B cell (primary cell): ENCODE results near the gene LANCL2. TPM values are rescaled to one million over a fixed set of nuclear protein-coding genes. Genes with fewer than 3 reads are reported as not detected.

Experiments
- ATAC-seq: fragments of 200-7000 bp; cut with Tn5 transposase; one replicate; pipeline ENCODE4 v1.10.0; 2021; ENCODE audit warnings: low read depth, mild to moderate bottlenecking, moderate number of reproducible peaks, moderate library complexity
- CTCF ChIA-PET: fragments of 350-600 bp; sonication (Branson Sonifier 250); formaldehyde crosslinking; loops from one replicate; lab custom pipeline; 2021; ENCODE audit warnings: antibody characterized with exemption, inconsistent platforms; lab: Charles Lee
- POLR2A ChIA-PET: fragments of 350-600 bp; sonication (Branson Sonifier 250); formaldehyde crosslinking; loops from one replicate; lab custom pipeline; 2021; ENCODE audit warnings: antibody characterized with exemption; lab: Charles Lee
- DNase-seq: peaks from one replicate; pipeline ENCODE4 v3.0.0; 2013
- H2AFZ ChIP-seq: 2 replicates; pipeline ENCODE4 v1.6.1; 2012; ENCODE audit warnings: mild to moderate bottlenecking, low read depth, low read length; ENCODE audit not compliant: insufficient read depth, poor library complexity, severe bottlenecking
- H3K27ac ChIP-seq, 2 donors: 1 replicate in 1 of 2; 2 replicates in 1 of 2; pipeline ENCODE4 v1.5.1; 2012 to 2013; ENCODE audit warnings: low read length in 2 of 2, mild to moderate bottlenecking in 2 of 2, moderate library complexity in 1 of 2
- H3K27me3 ChIP-seq, 4 experiments: fragments of 200-600 bp in 1 of 4; sonication (generic) in 1 of 4; replicated peaks in 1 of 4; 1 replicate in 2 of 4; 2 replicates in 2 of 4; pipeline versions ENCODE4 v1.6.1 to v1.7.0; 2013 to 2016; ENCODE audit warnings: low read length in 3 of 4, mild to moderate bottlenecking in 2 of 4, mixed read lengths in 1 of 4, moderate library complexity in 1 of 4; ENCODE audit not compliant: insufficient read depth in 4 of 4, control insufficient read depth in 3 of 4; ENCODE audit errors: control extremely low read depth in 1 of 4
- H3K36me3 ChIP-seq, 2 experiments: replicated peaks in 1 of 2; 1 replicate in 1 of 2; 2 replicates in 1 of 2; pipeline versions ENCODE4 v1.6.1 to v1.7.1; 2013; ENCODE audit warnings: low read length in 1 of 2; ENCODE audit not compliant: insufficient read depth in 2 of 2, control insufficient read depth in 1 of 2; ENCODE audit errors: control extremely low read depth in 1 of 2, extremely low read depth in 1 of 2
- H3K4me1 ChIP-seq, 2 donors: fragments of 200-600 bp in 1 of 2; sonication (generic) in 1 of 2; 1 replicate in 1 of 2; 2 replicates in 1 of 2; pipeline versions ENCODE4 v1.5.1 to v1.6.1; 2013 to 2017; ENCODE audit warnings: low read length in 2 of 2; ENCODE audit not compliant: control insufficient read depth in 2 of 2, insufficient read depth in 2 of 2
- H3K4me2 ChIP-seq: replicated peaks from 2 replicates; pipeline ENCODE3; 2012; ENCODE audit warnings: mild to moderate bottlenecking, low read depth, low read length; ENCODE audit not compliant: poor library complexity, severe bottlenecking
- H3K4me3 ChIP-seq, 5 experiments: fragments of 200-600 bp in 1 of 5; sonication (generic) in 1 of 5; 1 replicate in 3 of 5; 2 replicates in 2 of 5; pipeline versions ENCODE4 v1.5.1 to v1.7.0; 2011 to 2016; ENCODE audit warnings: low read length in 4 of 5, mild to moderate bottlenecking in 4 of 5, low read depth in 2 of 5, control low read depth in 1 of 5, moderate library complexity in 1 of 5; ENCODE audit not compliant: insufficient read depth in 1 of 5; ENCODE audit errors: control extremely low read depth in 1 of 5, extremely low read depth in 1 of 5
- H3K79me2 ChIP-seq: fragments of 200-600 bp; sonication (generic); one replicate; pipeline ENCODE4 v1.6.0; 2016; ENCODE audit warnings: low read length; ENCODE audit not compliant: control insufficient read depth, insufficient read depth
- H3K9ac ChIP-seq: fragments of 200-600 bp; sonication (generic); 2 replicates; pipeline ENCODE4 v1.6.1; 2017; ENCODE audit warnings: mild to moderate bottlenecking, low read length, moderate library complexity
- H3K9me3 ChIP-seq, 3 donors: one replicate each; pipeline versions ENCODE4 v1.6.1 to v1.7.1; 2013; ENCODE audit warnings: low read length in 2 of 3; ENCODE audit not compliant: control insufficient read depth in 2 of 3, insufficient read depth in 1 of 3; ENCODE audit errors: control extremely low read depth in 1 of 3
- H4K20me1 ChIP-seq: 2 replicates; pipeline ENCODE4 v1.6.0; 2012; ENCODE audit warnings: mild to moderate bottlenecking, low read length; ENCODE audit not compliant: insufficient read depth, control insufficient read depth, poor library complexity, severe bottlenecking
- H3K27ac Mint-ChIP-seq: one replicate; pipeline ENCODE4 v1.8.0; 2021; ENCODE audit warnings: mixed read lengths
- H3K27me3 Mint-ChIP-seq: one replicate; pipeline ENCODE4 v1.8.0; 2021; ENCODE audit warnings: mixed read lengths
- H3K4me1 Mint-ChIP-seq: one replicate; pipeline ENCODE4 v1.8.0; 2021; ENCODE audit warnings: mixed read lengths
- H3K4me3 Mint-ChIP-seq: one replicate; pipeline ENCODE4 v1.8.0; 2021; ENCODE audit warnings: mixed read lengths
- H3K9me3 Mint-ChIP-seq: one replicate; pipeline ENCODE4 v1.8.0; 2022; ENCODE audit warnings: mixed read lengths; ENCODE audit not compliant: insufficient read depth
- CTCF ChIP-seq: fragments of 200-600 bp; IDR thresholded peaks from one replicate; pipeline ENCODE4 v1.8.0; 2022; ENCODE audit warnings: antibody characterized with exemption, mild to moderate bottlenecking
- EZH2 ChIP-seq: IDR thresholded peaks from 2 replicates; pipeline ENCODE4 v1.6.1; 2012; ENCODE audit warnings: borderline replicate concordance, low read depth, mild to moderate bottlenecking, moderate library complexity, low read length; ENCODE audit not compliant: insufficient read depth, poor library complexity, severe bottlenecking
- WGBS: methylation state at CpG from one replicate; pipeline ENCODE4 v1.1.5; 2013; ENCODE audit warnings: missing lambda C conversion rate; ENCODE audit not compliant: insufficient coverage; 5-methylcytosine and 5-hydroxymethylcytosine counted together
- intact Hi-C: fragments of 100-400 bp; cut with micrococcal nuclease; formaldehyde crosslinking; loops from one replicate; pipeline ENCODE4 v1.10.0; 2022
- polyA plus RNA-seq: library from polyadenylated mRNA; depleted of rRNA; stranded (reverse); fragments of >200 nt; gene quantifications from 2 replicates; pipeline ENCODE4 v1.2.3, GENCODE V29; 2012
- total RNA-seq, 2 donors: library from RNA; stranded (reverse); fragments of 120-200 nt in 1 of 2; gene quantifications; 1 replicate in 1 of 2; 2 replicates in 1 of 2; pipeline versions ENCODE4 v1.2.3 to v1.2.4, GENCODE V29; 2013 to 2022

Gene LANCL2
- total and polyA plus RNA-seq, 2 donors (not counting 1 experiment from before 2014, with no cell fraction given): 3.5 to 8.1 TPM

- Mint-ChIP-seq H3K4me3 (no peak overlapping the region), H3K27me3 (no peaks in the 10 kb centered on the region), H3K4me1 (peaks cover 40% of the 10 kb centered on the region), H3K27ac (peak overlapping the region; percentile 16), H3K9me3 (no peaks in the 10 kb centered on the region)
- H3K4me1 ChIP-seq: peaks cover 0 to 22% of the 10 kb centered on the region in 2 donors
- H3K4me3 ChIP-seq: no peak overlapping the region
- H3K27ac ChIP-seq: no peak overlapping the region
- no peaks in the 10 kb centered on the region for H3K27me3 ChIP-seq
- no peak for TF ChIP-seq EZH2
- no peak for TF ChIP-seq CTCF
- DNase-seq: no peak
- H3K4me2 ChIP-seq: no peak overlapping the region
- peaks cover 46% of the 10 kb centered on the region for H4K20me1 ChIP-seq
- POLR2A ChIA-PET: no interaction called here
- no peak overlapping the region for H2AFZ ChIP-seq
- H3K79me2 ChIP-seq: peaks cover 18% of the 10 kb centered on the region
- CTCF ChIA-PET: interaction anchor here (1.6 kb wide), 1 partner anchor 9 kb away, joined by 3 read pairs; no protein-coding TSS in a partner anchor
- H3K9me3 ChIP-seq: no peaks in the 10 kb centered on the region
- ATAC-seq: no peak
- no peak overlapping the region for H3K9ac ChIP-seq
- intact Hi-C loops: no loop called here
- peaks cover 0 to 63% of the 10 kb centered on the region in 2 experiments for H3K36me3 ChIP-seq
- WGBS: 98% methylated on average over 10 of the region's 13 CpGs
Measured at GRCh38 chr7:55477781-55478374, 112.7 kb downstream of the LANCL2 start.

GRCh38 chr7:55478700-55479099, 113.6 kb downstream of the LANCL2 start:
- intact Hi-C loops: no loop called here
- Histone ChIP-seq H3K4me2 (no peak overlapping the region), H3K27me3 (no peaks in the 10 kb centered on the region), H3K4me1 (peaks cover 0 to 22% of the 10 kb centered on the region in 2 donors), H3K9ac (no peak overlapping the region), H3K36me3 (peaks cover 0 to 61% of the 10 kb centered on the region in 2 experiments), H3K9me3 (no peaks in the 10 kb centered on the region), H4K20me1 (peaks cover 46% of the 10 kb centered on the region), H2AFZ (no peak overlapping the region), H3K27ac (no peak overlapping the region), H3K79me2 (peaks cover 24% of the 10 kb centered on the region), H3K4me3 (no peak overlapping the region)
- H3K9me3 Mint-ChIP-seq: no peaks in the 10 kb centered on the region
- 100% methylated on average over 1 of the region's 6 CpGs for WGBS
- DNase-seq (no peak), ATAC-seq (no peak)
- peaks cover 39% of the 10 kb centered on the region for H3K4me1 Mint-ChIP-seq
- ChIA-PET POLR2A (no interaction called here), CTCF (interaction anchor here (0.8 to 1.6 kb wide), 2 partner anchors 10 to 22 kb away, joined by 3 read pairs; no protein-coding TSS in a partner anchor)
- no peak overlapping the region for H3K4me3 Mint-ChIP-seq
- TF ChIP-seq CTCF (no peak), EZH2 (no peak)
- H3K27me3 Mint-ChIP-seq: no peaks in the 10 kb centered on the region
- no peak overlapping the region for H3K27ac Mint-ChIP-seq
